GM19468 (cell line): ENCODE data around the gene LHX1.

Experiments used
- ATAC-seq: cut with Tn5 transposase; IDR thresholded peaks from one replicate; pipeline ENCODE4 v1.9.1; 2021; ENCODE audit warnings: mild to moderate bottlenecking, moderate library complexity, moderate number of reproducible peaks; ENCODE audit not compliant: unreplicated experiment; ENCODE audit errors: extremely low read depth

The LHX1 gene

DNA sequence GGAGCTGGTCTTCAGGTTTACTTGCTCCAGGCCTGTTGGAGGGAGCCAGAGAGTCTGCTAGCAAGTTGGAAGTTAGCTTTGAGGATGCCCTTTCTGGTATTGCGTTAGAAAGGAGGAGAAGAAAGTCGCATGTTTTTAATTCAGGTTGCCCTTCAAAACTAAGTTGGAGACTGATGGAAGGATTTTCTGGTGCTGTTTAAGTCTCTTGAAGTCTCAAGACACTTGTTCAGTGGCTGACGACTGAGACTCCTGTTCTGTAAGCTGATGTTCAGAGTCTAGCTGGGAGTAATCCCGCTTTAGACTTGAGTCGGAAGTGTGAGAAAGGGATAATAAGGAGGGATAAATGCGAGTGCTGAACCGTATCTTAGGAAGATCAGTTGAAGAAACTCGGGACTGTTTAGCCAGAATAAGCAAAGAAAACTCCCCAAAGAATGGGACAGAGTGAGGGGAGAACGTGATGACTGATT, 12.2 kb downstream of the LHX1 start:
- no peak for ATAC-seq

DNA sequence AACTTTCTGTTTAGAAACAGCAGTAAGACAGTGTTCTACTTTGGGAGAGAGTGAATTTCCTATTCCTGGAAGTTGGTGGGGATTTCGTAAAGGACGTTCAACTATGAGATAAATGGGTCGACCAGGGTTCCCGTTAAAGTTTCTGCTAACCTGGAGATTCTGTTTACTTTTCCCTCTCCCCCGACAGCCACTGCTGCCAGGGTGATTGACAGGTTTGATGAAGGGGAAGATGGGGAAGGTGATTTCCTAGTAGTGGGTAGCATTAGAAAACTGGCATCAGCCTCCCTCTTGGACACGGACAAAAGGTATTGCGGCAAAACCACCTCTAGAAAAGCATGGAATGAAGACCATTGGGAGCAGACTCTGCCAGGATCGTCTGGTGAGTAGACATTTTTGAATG, 12.8 kb downstream of the LHX1 start:
- no peak for ATAC-seq

DNA sequence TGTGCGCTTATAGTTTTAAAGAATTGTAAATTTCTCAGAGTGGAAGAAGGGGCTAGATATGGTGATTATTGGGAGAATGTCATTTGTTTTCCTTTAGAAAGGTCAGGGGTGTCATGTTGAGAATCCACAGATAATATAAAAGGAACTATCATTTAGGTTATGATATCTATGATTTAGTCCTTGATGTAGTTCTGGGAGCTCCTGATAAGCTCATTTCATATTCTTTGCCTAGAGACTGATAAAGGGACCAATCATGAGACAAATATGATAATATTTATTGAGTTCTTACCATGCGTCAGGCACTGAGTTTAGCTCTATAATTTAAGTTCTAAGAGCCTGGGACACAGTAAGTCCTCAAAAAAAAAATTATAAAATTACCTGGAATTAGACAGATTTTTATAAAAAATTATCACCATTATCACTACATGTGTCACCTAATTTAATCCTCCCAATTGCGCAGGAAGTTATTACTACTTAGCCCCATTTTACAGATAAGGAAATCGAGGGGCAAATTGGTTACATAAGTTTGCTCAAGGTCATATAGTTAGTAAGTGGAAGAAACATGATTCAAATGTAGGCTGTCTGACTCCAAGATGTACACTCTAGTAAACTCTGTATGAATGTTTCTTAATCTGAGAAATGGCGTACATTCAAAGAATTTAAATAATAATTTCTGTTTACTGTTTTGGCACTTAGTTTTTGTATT, 14.0 kb downstream of the LHX1 start:
- no peak for ATAC-seq

DNA sequence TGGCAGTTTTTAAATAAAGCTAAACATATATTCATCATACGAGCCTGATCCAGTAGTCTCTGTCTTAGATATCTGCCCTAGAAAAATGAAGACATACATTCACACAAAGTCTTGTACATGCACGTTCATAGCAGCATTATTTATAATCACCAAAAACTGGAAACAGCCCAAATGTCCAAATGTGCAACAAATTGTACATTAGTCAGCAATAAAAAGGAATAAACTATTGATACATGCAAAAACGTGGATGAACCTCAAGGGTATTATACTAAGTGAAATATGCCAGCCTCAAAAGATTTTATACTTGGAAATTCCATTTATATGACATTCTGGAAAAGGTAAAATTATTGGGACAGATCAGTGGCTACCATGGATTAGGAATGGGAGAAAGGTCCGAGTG, 34.2 kb downstream of the LHX1 start:
- no peak for ATAC-seq

DNA sequence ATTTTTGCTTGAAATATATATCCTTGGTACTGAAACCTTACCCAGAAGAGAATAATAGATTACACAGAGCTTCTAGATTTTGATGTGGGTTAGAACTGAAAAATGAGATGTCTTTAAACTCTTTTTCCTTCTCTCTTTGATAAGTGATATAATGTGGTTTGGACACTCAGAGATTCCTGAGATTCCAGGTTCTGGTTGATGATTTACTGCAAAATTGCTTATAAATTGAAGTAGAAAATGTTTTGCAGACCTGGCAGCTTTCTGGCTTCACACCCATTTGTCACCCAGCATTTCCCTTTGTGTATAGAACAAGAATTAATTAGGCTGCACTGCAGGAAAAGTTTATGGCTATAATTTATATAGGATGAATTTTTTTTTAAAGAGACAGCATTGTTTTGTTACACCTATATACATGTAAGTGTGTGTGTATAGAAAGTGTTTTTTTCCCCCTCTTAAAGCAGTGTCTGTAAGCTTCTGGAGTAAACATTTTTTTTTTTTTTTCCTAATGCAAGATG, 35.0 kb downstream of the LHX1 start:
- ATAC-seq: no peak

DNA sequence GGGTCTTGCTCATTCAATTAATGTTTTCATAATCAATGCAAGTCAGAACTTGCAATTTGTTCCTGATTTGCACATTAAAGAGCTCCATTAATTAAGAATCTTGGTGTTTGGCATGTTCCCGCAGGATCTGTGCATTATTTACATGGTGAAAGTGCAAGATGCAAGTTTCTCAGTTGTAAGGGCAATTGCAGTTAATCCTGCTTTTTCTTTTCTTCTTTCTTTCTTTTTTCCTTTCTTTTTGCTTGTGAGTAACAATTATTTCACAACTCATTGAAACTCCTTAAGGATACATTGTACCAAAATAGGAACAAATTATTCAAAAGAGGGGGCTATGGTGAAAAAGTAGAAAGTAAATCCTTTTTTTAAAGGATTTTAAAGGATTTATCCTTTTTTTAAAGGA, 35.6 kb downstream of the LHX1 start:
- no peak for ATAC-seq

DNA sequence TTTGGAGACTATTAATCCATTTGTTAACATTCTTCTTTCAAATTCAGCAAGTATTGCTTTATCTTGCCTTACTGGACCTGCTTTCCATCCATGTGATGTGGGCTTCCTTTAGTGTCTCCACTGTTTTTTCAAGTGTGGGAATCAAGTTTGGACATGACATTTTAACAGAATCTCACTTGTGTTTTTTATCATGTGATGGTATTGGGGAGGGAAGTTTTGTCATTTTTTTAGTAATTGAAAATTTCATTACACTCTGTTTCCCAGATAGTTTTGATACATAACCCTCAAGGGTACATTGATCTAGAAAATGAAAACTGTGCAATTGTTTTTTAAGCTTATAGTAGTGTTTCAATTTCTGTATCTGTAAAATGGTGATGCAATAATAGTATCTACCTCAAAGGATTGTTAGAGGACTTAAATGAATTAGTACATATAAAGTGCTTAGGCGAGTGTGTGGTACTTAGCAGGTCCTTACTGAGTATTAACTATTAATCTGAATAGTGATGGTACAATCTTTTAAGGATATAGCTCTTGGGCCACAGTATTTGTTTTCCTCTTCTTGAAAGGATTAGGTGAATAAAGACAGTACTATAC, 38.7 kb downstream of the LHX1 start:
- no peak for ATAC-seq

DNA sequence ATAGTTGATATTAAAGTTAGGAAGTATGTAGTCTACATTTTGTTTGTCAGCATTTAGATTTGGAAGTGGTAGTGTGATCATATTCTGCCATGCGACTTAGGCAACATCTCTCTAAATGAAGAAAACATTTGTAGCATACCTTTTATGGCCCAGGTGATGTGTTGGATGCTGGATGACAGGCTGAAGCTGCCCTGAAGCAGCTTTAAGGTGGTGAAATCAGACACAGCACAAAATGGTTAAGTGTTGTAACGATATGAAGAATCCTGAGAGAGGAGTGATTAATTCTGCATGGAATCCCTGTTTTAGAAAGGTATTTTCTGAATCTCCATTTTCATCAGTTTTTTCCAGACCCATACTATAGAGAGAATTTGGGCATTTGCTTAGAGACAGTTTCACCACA, 39.8 kb downstream of the LHX1 start:
- no peak for ATAC-seq

DNA sequence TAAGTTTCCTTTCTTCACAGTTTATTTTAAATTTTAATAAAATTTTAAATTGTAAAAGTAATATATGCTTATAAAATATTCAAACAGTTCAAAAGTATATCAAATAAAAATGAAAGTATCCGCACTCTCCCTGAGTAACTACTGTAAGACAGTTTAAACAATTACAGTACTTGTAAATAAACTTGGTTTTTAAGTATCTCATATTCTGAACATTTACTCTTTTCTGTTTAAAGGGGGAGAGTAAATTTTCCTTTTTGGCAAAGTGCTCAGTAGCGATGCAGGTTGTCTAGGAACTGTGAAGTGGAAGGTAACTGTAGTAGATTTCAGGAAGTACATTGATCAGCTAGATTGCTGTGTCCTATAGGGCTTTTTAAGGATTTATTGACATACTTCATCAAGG, 40.3 kb downstream of the LHX1 start:
- ATAC-seq: no peak

DNA sequence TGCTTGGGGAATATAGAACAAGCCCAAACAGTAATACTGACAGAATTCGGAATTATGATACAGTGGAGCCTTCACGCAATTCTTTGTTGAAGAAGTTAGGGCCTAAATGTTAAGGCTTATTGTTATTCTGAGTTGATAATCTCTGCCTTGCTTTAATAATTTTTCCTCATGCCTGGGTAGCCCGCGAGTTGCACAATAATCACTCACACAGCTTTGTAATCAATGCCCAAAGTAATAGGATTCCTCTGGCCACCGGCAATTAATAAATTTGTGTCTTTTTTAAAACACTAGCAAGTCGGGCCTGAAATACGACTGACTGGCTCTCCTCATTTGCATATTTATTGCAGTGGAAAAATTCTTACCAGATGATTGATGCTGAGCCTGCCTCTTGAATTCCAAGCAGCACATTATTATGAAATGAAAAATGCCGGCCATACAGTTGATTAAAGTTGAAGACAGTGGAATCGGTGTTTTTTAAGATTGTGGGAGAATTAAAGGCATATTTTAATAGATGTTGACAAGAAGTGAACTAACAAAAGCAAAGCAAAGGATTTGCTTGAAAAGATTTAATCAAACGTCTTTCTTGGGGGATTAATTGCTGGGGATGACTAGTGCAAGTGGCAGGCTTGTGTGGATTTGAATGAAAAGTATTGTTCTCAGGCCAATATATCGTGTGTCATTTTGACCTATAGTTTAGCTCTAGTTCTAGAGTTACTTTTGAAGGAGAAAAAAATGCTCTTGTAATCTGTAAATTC, 41.7 kb downstream of the LHX1 start:
- no peak for ATAC-seq

DNA sequence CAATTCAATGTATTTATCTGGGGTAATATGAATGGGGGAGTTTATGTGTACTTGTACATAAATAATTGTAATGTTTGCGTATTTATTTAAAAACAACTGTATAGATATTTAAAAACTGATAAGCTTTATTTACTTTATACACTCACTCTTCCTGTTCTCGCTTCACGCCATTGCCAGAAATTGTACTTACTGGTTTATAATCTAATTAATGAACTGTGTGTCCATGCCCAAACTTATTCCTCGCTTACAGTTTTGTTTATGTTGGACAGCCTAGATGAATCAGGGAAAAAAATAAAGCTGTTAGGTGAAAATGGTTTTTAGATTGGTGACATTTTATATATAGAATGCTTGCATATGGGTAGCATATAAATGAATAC, 42.3 kb downstream of the LHX1 start:
- no peak for ATAC-seq

DNA sequence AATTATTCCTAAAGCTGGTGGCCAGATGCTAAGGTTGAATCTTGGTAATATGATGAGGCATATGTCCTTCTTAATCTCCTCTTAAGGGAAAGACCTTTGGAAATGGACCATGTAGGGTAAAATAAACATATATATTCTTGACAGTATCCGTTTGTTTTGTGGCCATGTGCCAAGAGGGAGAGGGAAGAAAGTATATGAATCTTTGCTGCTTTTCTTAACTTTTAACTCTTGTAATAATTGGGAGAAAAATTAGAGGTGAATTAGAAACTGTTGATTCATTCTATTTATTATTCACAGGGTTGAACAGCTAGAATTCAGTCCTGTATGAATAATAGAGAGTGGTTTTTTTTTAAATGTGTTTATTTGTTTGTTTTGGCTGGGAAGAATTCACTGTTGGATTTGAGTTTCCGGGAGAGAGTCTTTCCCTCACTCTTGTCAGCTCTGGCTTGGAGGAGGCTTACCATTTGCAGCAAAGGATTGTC, 43.0 kb downstream of the LHX1 start:
- ATAC-seq: no peak

DNA sequence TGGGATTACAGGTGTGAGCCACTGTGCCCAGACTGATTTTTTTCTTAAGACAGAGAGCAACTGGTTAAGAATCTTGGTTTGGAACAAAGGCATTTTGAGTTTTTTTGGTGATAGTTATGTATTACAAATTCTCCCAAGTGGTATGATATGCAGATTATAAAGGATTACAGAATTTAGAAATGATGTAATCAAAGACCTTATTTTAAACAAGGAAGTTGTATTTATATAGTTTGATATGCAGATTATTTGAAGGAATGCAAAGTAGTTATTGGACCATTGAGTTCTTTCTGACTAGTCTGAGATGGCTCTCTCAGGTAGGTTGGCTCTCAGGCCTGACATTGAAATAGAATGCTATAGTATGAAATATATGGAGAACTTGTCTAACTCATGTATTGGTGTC, 46.3 kb downstream of the LHX1 start:
- no peak for ATAC-seq

DNA sequence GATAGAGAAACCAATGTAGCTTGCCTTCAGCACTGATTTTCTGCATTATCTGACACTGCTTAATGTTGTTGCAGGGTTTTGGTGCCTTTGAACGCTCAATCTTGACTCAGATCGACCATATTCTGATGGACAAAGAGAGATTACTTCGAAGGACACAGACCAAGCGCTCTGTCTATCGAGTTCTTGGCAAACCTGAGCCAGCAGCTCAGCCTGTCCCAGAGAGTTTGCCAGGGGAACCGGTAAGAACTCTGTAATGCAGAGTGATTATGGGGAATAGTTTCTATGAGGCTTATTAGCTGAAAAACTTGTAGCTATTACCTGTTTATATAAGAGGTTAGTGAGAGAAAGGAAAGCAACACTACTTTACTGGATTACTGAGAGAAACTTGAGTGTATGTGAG, 51.9 kb downstream of the LHX1 start:
- no peak for ATAC-seq

DNA sequence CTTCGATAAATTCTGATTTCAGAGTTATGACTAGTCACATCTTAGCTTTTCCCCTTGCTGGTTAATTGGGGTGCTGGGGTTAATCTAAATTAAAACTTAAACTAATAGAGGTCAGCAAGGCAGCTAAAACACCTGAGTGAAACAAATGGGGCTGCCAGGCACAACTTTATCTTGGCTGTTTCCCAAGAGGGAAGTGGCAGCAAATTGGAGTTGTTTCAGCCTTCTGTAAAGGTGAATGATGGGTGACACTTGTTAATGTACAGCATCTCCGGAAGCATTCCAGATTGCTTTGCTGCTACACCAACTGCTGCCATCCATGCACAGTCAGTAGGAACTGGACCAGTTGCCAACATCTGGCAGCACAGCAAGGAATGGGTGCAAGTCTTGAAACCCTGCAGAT, 55.4 kb downstream of the LHX1 start:
- ATAC-seq: no peak

DNA sequence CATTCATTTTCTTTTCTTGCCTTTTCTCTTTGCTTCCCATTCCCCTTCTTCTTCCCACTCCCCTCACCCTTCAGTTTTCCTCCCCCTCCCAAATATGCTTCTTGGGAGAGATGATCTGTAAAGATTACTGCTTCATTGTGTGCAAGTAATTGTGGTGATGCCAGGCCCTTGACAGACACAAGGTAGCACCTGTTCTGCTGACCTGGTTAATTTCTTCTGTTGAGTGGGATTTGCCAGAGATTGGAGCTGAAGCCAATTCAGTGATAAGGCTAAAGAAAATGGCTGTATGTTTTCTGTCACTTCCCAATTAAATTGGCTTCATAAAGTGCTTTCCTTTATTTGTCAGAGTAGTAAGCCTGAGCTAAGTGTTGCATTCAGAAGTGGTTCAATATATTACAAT, 56.0 kb downstream of the LHX1 start:
- no peak for ATAC-seq
